Measurements from ENCODE around the gene B4GALNT1.
"Not testable (repeated sequence)": the region's sequence is repeated elsewhere in the genome, so short reads cannot be mapped to it uniquely, and the experiment has no call there.

Gene B4GALNT1

GRCh38 chr12:57636731-57637130 is 3.7 kb upstream of the B4GALNT1 start:
- not testable (repeated sequence) for DNase-seq

- no peak for DNase-seq
These were observed 686 bp downstream of the B4GALNT1 start for GRCh38 chr12:57632073-57632957.

- DNase-seq: no peak
These were observed 1.4 kb downstream of the B4GALNT1 start for GRCh38 chr12:57631566-57632072.

- DNase-seq: no peak
These were observed 2.0 kb downstream of the B4GALNT1 start for GRCh38 chr12:57630891-57631433.

- DNase-seq: no peak
These were observed 3.0 kb downstream of the B4GALNT1 start for GRCh38 chr12:57629897-57630471.

- DNase-seq: no peak
These were observed 4.5 kb downstream of the B4GALNT1 start for GRCh38 chr12:57628280-57629191.

GRCh38 chr12:57627501-57628279 is 5.3 kb downstream of the B4GALNT1 start:
- DNase-seq: no peak

GRCh38 chr12:57626921-57627445 is 6.0 kb downstream of the B4GALNT1 start:
- no peak for DNase-seq

GRCh38 chr12:57626111-57626920 is 6.7 kb downstream of the B4GALNT1 start:
- no peak for DNase-seq

GRCh38 chr12:57625261-57626032 is 7.6 kb downstream of the B4GALNT1 start:
- DNase-seq: no peak

GRCh38 chr12:57624441-57625220 is 8.4 kb downstream of the B4GALNT1 start:
- DNase-seq: no peak

- DNase-seq: no peak
These were observed 9.1 kb downstream of the B4GALNT1 start for GRCh38 chr12:57623811-57624390.

GRCh38 chr12:57623385-57623784 is 9.6 kb downstream of the B4GALNT1 start:
- DNase-seq: no peak

- no peak for DNase-seq
These were observed 10.4 kb downstream of the B4GALNT1 start for GRCh38 chr12:57622293-57623245.

GRCh38 chr12:57621497-57622292 is 11.3 kb downstream of the B4GALNT1 start:
- peak; percentile 60 for DNase-seq

GRCh38 chr12:57620936-57621496 is 12.0 kb downstream of the B4GALNT1 start:
- no peak for DNase-seq

Data from CD4-positive, alpha-beta T cell treated with Interleukin-17A for 1 hour (primary cell).